ENCODE measurements around the gene HIC2. TPM values are rescaled to one million over a fixed set of nuclear protein-coding genes. Genes with fewer than 3 reads are reported as not detected.

Gene HIC2
- total and polyA plus RNA-seq, 9 of the 15 experiments (the other 6 are each of a cell fraction or from before 2014, with no cell fraction given), result 1.7 to 117 (median 35.5) TPM

DNA sequence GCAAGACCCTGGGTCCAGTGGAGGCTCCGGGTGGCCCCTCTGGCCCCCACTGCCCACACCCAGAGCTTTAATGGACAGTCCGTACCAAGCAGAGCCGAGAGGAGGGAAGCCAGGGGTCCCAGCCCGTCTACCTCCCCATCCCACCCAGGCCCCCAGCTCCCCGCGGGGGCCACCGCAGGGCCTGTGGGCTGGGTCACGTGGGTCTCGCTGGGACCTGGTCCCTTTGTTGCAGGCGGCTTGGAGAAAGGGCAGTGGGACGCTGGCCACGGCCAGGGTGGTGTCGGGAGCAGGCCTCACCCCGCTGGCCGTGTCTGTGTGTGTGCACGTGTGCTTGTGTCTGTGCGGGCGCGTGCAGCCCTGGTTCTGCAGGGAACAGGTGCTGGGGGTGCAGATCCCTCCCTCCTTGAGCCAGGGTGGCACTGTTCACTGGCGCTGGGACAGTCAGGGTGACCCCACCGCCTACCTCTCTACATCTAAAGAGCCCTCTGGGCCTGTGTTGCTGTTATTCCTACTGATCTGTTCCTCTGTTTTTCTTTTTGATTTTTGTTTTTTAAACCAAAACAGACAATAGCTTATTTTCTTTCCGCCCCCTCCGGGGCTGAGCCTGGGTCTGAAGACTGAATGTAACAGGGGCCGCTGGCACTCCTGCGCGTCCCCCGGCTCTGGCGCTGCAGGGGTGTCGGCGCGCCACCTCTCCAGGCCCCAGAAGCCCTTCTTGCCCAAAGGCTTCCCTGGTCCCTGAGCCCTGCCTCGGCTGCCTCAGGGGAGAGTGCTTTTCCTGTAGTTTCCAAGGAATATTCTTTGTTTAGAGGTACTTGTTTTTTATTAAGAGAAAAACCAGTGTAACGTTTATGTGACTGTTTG, 29.9 kb downstream of the HIC2 start (continued):
- TF ChIP-seq CEBPG (CRISPR knock-in tag; IDR thresholded peaks at IDR 0.05), result peak; percentile 34; the same call in 1 of the 2 replicates
- TF ChIP-seq CEBPG (tag; conservative IDR thresholded peaks at IDR 0.05 in 1 of 2, IDR thresholded peaks at IDR 0.05 in 1 of 2), result no peak
- TF ChIP-seq YY1 (IDR thresholded peaks at IDR 0.05; ENCODE audit: borderline replicate concordance in 1 of 3, control insufficient read depth in 1 of 3, extremely low read depth in 1 of 3, insufficient read depth in 3 of 3, insufficient read length in 1 of 3, insufficient replicate concordance in 2 of 3, low read depth in 1 of 3, low read length in 2 of 3), result peak in 1 of 3 experiments; percentile 5
- no peak for TF ChIP-seq ARID1B (IDR thresholded peaks at IDR 0.05)
- TF ChIP-seq ZFX (CRISPR knock-in tag; IDR thresholded peaks at IDR 0.05), result 0 out of 2 replicates have a peak, but pooled peaks have one; percentile 21
- TF ChIP-seq ZBTB2 (IDR thresholded peaks at IDR 0.05), result no peak
- TF ChIP-seq, protein P1, sequence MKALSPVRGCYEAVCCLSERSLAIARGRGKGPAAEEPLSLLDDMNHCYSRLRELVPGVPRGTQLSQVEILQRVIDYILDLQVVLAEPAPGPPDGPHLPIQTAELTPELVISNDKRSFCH (CRISPR knock-in tag; IDR thresholded peaks at IDR 0.05), result no peak
- TF ChIP-seq, protein P1 (tag; IDR thresholded peaks at IDR 0.05), result no peak
- peak; percentile 32 for TF ChIP-seq POLR2A (conservative IDR thresholded peaks at IDR 0.05)
- TF ChIP-seq, protein P2, sequence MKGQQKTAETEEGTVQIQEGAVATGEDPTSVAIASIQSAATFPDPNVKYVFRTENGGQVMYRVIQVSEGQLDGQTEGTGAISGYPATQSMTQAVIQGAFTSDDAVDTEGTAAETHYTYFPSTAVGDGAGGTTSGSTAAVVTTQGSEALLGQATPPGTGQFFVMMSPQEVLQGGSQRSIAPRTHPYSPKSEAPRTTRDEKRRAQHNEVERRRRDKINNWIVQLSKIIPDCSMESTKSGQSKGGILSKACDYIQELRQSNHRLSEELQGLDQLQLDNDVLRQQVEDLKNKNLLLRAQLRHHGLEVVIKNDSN (CRISPR knock-in tag; IDR thresholded peaks at IDR 0.05), result peak; percentile 12; the same call in 1 of the 2 replicates
- TF ChIP-seq MTA3 (IDR thresholded peaks at IDR 0.05; ENCODE audit: borderline replicate concordance), result peak; percentile 26
- no peak for TF ChIP-seq ADNP (tag; IDR thresholded peaks at IDR 0.05)
- TF ChIP-seq, protein P3, sequence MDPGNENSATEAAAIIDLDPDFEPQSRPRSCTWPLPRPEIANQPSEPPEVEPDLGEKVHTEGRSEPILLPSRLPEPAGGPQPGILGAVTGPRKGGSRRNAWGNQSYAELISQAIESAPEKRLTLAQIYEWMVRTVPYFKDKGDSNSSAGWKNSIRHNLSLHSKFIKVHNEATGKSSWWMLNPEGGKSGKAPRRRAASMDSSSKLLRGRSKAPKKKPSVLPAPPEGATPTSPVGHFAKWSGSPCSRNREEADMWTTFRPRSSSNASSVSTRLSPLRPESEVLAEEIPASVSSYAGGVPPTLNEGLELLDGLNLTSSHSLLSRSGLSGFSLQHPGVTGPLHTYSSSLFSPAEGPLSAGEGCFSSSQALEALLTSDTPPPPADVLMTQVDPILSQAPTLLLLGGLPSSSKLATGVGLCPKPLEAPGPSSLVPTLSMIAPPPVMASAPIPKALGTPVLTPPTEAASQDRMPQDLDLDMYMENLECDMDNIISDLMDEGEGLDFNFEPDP (CRISPR knock-in tag; IDR thresholded peaks at IDR 0.05), result no peak
- peak; percentile 14; the same call in 1 of the 2 replicates for TF ChIP-seq ATF1 (CRISPR knock-in tag; IDR thresholded peaks at IDR 0.05)
- TF ChIP-seq ATF1 (tag; IDR thresholded peaks at IDR 0.05), result no peak
- TF ChIP-seq MYNN (IDR thresholded peaks at IDR 0.05), result peak; percentile 16
- no peak for TF ChIP-seq MYNN (CRISPR knock-in tag; IDR thresholded peaks at IDR 0.05)
- TF ChIP-seq, protein P4, sequence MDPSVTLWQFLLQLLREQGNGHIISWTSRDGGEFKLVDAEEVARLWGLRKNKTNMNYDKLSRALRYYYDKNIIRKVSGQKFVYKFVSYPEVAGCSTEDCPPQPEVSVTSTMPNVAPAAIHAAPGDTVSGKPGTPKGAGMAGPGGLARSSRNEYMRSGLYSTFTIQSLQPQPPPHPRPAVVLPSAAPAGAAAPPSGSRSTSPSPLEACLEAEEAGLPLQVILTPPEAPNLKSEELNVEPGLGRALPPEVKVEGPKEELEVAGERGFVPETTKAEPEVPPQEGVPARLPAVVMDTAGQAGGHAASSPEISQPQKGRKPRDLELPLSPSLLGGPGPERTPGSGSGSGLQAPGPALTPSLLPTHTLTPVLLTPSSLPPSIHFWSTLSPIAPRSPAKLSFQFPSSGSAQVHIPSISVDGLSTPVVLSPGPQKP (CRISPR knock-in tag; IDR thresholded peaks at IDR 0.05), result no peak
- no peak for TF ChIP-seq PHF21A (IDR thresholded peaks at IDR 0.05; ENCODE audit: borderline replicate concordance, low read depth)
- peak; percentile 38; the same call in 1 of the 2 replicates for TF ChIP-seq THAP12 (CRISPR knock-in tag; IDR thresholded peaks at IDR 0.05)

Measured in K562 (cell line).